HuH-7 (cell line): Measurements from ENCODE around the gene MFSD2A.
"Not testable (repeated sequence)": the region's sequence is repeated elsewhere in the genome, so short reads cannot be mapped to it uniquely, and the experiment has no call there.

Experiments
- DNase-seq: peaks from one replicate; pipeline ENCODE4 v3.0.0; 2011; ENCODE audit warnings: low spot score

Gene MFSD2A

DNA sequence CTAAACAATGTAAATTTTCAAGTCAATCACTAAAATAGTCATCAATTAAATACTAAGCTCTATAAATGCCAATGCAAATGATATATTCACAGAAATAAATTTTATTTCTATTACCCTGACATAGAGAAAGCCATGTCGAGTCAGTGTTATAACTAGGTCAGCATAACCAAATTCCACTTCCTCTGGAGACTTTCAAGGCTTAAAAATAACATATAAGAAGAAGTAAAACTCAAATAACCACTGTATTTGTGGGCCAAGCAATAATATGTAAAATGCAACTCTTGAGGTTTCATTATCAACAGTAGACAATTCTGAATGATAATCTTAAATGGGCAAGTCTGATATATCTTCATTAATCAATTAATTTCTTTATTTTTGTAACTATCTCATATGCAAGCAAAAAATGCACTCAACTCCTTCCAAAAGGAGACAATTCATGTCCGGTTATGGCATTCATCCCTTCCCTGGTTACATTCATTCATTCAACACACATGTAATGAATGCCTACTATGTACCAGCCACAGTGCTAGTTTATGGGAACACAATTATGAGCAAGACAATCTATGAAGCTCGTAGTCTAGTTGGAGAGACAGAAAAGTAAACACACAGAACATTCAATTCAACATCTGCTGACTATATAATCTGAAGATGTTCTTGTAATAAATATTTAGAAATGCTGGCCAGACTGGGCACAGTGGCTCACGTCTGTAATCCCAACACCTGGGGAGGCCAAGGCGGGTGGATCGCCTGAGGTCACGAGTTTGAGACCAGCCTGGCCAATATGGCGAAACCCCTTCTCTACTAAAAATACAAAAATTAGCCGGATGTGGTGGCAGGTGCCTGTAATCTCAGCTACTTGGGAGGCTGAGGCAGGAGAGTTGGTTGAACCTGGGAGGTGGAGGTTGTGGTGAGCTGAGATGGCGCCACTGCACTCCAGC is 48.5 kb downstream of the MFSD2A start:
- no peak for DNase-seq

- DNase-seq = no peak
Observed at GRCh38 chr1:40004857-40005256, 49.9 kb downstream of the MFSD2A start.

- not testable (repeated sequence) for DNase-seq
Observed at GRCh38 chr1:40007481-40008034, 52.6 kb downstream of the MFSD2A start.

- no peak for DNase-seq
Observed at GRCh38 chr1:40011198-40011597, 56.3 kb downstream of the MFSD2A start.

DNA sequence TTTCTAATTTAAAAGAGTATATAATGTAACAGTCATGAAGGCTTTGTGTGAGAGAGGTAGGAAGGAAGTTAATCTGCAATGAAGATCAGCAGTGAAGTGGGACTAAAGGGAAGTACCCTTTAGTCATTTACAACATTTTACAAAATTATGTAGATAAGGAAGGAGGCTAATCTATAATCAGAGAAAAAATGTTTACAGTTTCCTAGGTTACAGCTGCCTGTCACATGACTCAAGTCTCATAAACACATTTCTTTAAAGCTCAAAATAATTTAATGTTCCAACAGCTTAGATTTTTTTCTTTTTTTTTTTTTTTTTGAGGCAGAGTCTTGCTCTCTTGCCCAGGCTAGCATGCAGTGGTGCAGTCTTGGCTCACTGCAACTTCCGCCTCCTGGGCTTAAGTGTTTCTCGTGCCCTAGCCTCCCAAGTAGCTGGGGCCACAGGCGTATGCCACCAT is 59.3 kb downstream of the MFSD2A start:
- no peak for DNase-seq

DNA sequence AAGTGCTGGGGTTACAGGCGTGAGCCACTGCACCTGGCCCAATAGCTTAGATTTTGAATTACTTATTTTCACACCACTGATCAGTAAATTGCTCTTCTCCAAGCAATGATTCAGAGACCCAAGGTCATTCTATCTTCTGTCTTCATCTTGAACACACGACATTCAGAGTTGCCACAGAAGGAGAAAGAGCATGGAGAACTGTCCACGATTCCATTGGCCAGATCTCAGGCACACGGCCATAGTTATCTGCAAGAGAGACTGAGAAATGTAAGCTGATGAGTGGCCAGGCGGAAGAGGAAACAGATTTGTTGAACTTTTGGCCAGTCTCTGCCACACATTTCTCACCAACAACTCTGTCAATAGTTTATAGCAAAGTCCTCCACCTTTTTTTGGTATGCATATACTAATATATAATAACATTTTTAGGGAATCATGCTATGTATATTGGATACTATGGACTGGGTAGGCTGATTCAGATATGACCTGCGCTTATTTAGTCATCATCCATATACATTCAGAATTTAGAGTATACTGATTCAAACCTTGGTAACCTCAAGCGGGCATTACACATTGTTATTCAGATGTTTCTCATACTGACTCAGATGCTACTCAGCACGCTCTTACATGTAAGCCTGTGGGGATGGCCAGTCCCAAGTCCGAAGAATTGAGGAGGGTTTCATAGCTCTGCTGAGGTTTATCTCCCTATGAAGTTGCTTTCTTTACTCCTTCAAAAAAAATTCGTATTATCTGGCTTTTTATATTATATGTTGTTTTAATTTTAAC is 60.1 kb downstream of the MFSD2A start:
- DNase-seq = no peak

GRCh38 chr1:40017951-40018575 is 63.1 kb downstream of the MFSD2A start:
- DNase-seq = no peak
